Thyroid gland (tissue), 4 donors: Measurements from ENCODE around the gene TRIM17. TPM values are rescaled to one million over a fixed set of nuclear protein-coding genes. Genes with fewer than 3 reads are reported as not detected.

Source experiments
- DNase-seq, 2 donors: peaks; one replicate each; pipeline ENCODE4 v3.0.0-alpha.2; 2019
- H3K27ac ChIP-seq, 3 donors: fragments of 200-600 bp; sonication (generic); 1 replicate in 2 of 3; 2 replicates in 1 of 3; pipeline ENCODE4 v1.5.1; 2016 to 2019; ENCODE audit warnings: mild to moderate bottlenecking in 1 of 3, moderate library complexity in 1 of 3
- H3K27me3 ChIP-seq: fragments of 200-600 bp; sonication (generic); one replicate; pipeline ENCODE4 v1.5.1; 2019
- H3K36me3 ChIP-seq, 2 donors: fragments of 200-600 bp; sonication (generic); one replicate each; pipeline ENCODE4 v1.5.1; 2016 to 2019
- H3K4me1 ChIP-seq, 2 donors: fragments of 200-600 bp; sonication (generic); one replicate each; pipeline ENCODE4 v1.5.1; 2017 to 2019
- H3K4me3 ChIP-seq, 3 donors: fragments of 200-600 bp; sonication (generic); replicated peaks in 1 of 3; 1 replicate in 2 of 3; 2 replicates in 1 of 3; pipeline ENCODE4 v1.5.1; 2016; ENCODE audit warnings: mild to moderate bottlenecking in 1 of 3
- H3K9me3 ChIP-seq: fragments of 200-600 bp; sonication (generic); one replicate; pipeline ENCODE4 v1.5.1; 2017
- CTCF ChIP-seq, 6 experiments: fragments of 200-600 bp in 3 of 6; fragments of 450-650 bp in 3 of 6; sonication (generic) in 3 of 6; IDR thresholded peaks; one replicate each; pipeline ENCODE4 v1.5.1; 2016 to 2019; ENCODE audit warnings: antibody characterized with exemption in 6 of 6, mild to moderate bottlenecking in 2 of 6, inconsistent platforms in 1 of 6, moderate library complexity in 1 of 6
- POLR2A ChIP-seq, 2 donors: fragments of 450-650 bp; IDR thresholded peaks; one replicate each; pipeline ENCODE4 v1.6.1; 2017; ENCODE audit warnings: antibody characterized with exemption in 2 of 2, mild to moderate bottlenecking in 2 of 2, moderate library complexity in 1 of 2
- WGBS, 2 donors: methylation state at CpG; one replicate each; pipeline ENCODE4 v1.1.5; 2017; 5-methylcytosine and 5-hydroxymethylcytosine counted together
- intact Hi-C: fragments of 100-400 bp; cut with DNase I; formaldehyde crosslinking; loops from one replicate; pipeline ENCODE4 v1.15.1; 2023
- total RNA-seq, 4 donors: library from RNA; depleted of rRNA; stranded (reverse); fragments of >200 nt; gene quantifications; one replicate each; pipeline ENCODE4 v1.2.3, GENCODE V29; 2016

Gene TRIM17
- total RNA-seq, 4 donors from 2014 or later, result 1.3 to 2.8 (median 2.8) TPM; not detected in 1

- peaks cover 8 to 23% of the 10 kb centered on the region in 2 donors for H3K36me3 ChIP-seq
- no peak for TF ChIP-seq CTCF (IDR thresholded peaks at IDR 0.05)
- no peak for TF ChIP-seq POLR2A (IDR thresholded peaks at IDR 0.05)
- H3K27me3 ChIP-seq, result no peaks in the 10 kb centered on the region
- no peak for DNase-seq
- peaks cover 21% of the 10 kb centered on the region in 2 donors for H3K4me1 ChIP-seq
- no peak overlapping the region for H3K27ac ChIP-seq
- intact Hi-C loops, result no loop called here
- no peak overlapping the region for H3K4me3 ChIP-seq
- 94% methylated on average over 11 to 14 of the region's 14 CpGs for WGBS, 2 donors
- no peaks in the 10 kb centered on the region for H3K9me3 ChIP-seq
These were observed 14.7 kb downstream of the TRIM17 start for GRCh38 chr1:228401782-228402640.

GRCh38 chr1:228400692-228401454 lies 15.8 kb downstream of the TRIM17 start:
- H3K27me3 ChIP-seq, result no peaks in the 10 kb centered on the region
- H3K36me3 ChIP-seq, result peaks cover 19 to 29% of the 10 kb centered on the region in 2 donors
- H3K4me3 ChIP-seq, result no peak overlapping the region
- no peak for DNase-seq
- TF ChIP-seq CTCF (IDR thresholded peaks at IDR 0.05) (no peak), POLR2A (IDR thresholded peaks at IDR 0.05) (no peak)
- intact Hi-C loops, result no loop called here
- no peak overlapping the region for H3K27ac ChIP-seq
- WGBS, 2 donors, result 91 to 92% methylated on average over 2 to 14 of the region's 19 CpGs
- H3K9me3 ChIP-seq, result no peaks in the 10 kb centered on the region
- H3K4me1 ChIP-seq, result peaks cover 21% of the 10 kb centered on the region in 2 donors

- peaks cover 14 to 15% of the 10 kb centered on the region in 2 donors for H3K4me1 ChIP-seq
- no peak overlapping the region for H3K27ac ChIP-seq
- H3K4me3 ChIP-seq, result no peak overlapping the region
- no peaks in the 10 kb centered on the region for H3K27me3 ChIP-seq
- WGBS, 2 donors, result 89 to 96% methylated on average over 5 to 11 of the region's 11 CpGs
- no peak for DNase-seq
- TF ChIP-seq CTCF (IDR thresholded peaks at IDR 0.05), result no peak
- no peak for TF ChIP-seq POLR2A (IDR thresholded peaks at IDR 0.05)
- no peaks in the 10 kb centered on the region for H3K9me3 ChIP-seq
- peaks cover 21 to 33% of the 10 kb centered on the region in 2 donors for H3K36me3 ChIP-seq
- intact Hi-C loops, result no loop called here
These were observed 16.4 kb downstream of the TRIM17 start for GRCh38 chr1:228400237-228400651.

- DNase-seq, result no peak
- no peak overlapping the region for H3K4me3 ChIP-seq
- H3K27ac ChIP-seq, result no peak overlapping the region
- intact Hi-C loops, result no loop called here
- no peaks in the 10 kb centered on the region for H3K27me3 ChIP-seq
- H3K36me3 ChIP-seq, result peaks cover 24 to 39% of the 10 kb centered on the region in 2 donors
- H3K9me3 ChIP-seq, result no peaks in the 10 kb centered on the region
- WGBS, 2 donors, result 94 to 96% methylated on average over 13 to 14 of the region's 14 CpGs
- TF ChIP-seq CTCF (IDR thresholded peaks at IDR 0.05) (no peak), POLR2A (IDR thresholded peaks at IDR 0.05) (no peak)
- peaks cover 9% of the 10 kb centered on the region in 2 donors for H3K4me1 ChIP-seq
These were observed 17.0 kb downstream of the TRIM17 start for GRCh38 chr1:228399531-228400236.
